Measurements from ENCODE around the gene MS4A13. TPM values are rescaled to one million over a fixed set of nuclear protein-coding genes. Genes with fewer than 3 reads are reported as not detected.
"Not testable (repeated sequence)": the region's sequence is repeated elsewhere in the genome, so short reads cannot be mapped to it uniquely, and the experiment has no call there.

MS4A13 gene
- total and polyA plus RNA-seq, 3 donors from 2014 or later = 0.55 to 7.0 TPM; not detected in 1

DNA sequence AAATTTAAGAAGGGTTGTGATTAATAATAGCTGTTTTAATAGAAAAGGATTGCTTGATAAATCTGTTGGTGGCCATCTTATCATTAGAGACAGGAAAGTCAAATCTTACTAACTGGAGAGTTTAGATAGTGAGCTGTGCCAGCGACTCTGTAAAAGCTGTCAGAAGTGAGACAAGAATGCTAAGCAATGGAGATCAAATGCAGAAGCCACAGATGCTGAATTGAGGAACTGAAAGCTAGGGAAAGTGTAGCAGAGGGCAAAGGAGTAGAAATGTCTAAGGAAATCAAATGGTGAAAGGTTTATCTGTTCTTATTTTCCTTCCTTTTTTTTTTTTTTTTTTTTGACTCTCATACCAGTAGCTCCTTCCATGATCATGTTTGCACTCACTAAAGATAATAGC lies 13.7 kb downstream of the MS4A13 start:
- 32 to 37% methylated on average over 1 of the region's 1 CpG for WGBS, 2 donors
- intact Hi-C loops (cut with DNase I; ENCODE audit: low total_unique reads) = no loop called here
- Histone ChIP-seq H3K27me3 (no peaks in the 10 kb centered on the region), H3K36me3 (ENCODE audit: low read depth, missing control alignments) (no peaks in the 10 kb centered on the region), H3K4me3 (no peak overlapping the region), H3K27ac (no peak overlapping the region), H3K9me3 (no peaks in the 10 kb centered on the region), H3K4me1 (no peaks in the 10 kb centered on the region)
- DNase-seq = no peak
- no peak for TF ChIP-seq POLR2A (IDR thresholded peaks at IDR 0.05)
- TF ChIP-seq, protein P1, sequence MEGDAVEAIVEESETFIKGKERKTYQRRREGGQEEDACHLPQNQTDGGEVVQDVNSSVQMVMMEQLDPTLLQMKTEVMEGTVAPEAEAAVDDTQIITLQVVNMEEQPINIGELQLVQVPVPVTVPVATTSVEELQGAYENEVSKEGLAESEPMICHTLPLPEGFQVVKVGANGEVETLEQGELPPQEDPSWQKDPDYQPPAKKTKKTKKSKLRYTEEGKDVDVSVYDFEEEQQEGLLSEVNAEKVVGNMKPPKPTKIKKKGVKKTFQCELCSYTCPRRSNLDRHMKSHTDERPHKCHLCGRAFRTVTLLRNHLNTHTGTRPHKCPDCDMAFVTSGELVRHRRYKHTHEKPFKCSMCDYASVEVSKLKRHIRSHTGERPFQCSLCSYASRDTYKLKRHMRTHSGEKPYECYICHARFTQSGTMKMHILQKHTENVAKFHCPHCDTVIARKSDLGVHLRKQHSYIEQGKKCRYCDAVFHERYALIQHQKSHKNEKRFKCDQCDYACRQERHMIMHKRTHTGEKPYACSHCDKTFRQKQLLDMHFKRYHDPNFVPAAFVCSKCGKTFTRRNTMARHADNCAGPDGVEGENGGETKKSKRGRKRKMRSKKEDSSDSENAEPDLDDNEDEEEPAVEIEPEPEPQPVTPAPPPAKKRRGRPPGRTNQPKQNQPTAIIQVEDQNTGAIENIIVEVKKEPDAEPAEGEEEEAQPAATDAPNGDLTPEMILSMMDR (IDR thresholded peaks at IDR 0.05) = no peak

DNA sequence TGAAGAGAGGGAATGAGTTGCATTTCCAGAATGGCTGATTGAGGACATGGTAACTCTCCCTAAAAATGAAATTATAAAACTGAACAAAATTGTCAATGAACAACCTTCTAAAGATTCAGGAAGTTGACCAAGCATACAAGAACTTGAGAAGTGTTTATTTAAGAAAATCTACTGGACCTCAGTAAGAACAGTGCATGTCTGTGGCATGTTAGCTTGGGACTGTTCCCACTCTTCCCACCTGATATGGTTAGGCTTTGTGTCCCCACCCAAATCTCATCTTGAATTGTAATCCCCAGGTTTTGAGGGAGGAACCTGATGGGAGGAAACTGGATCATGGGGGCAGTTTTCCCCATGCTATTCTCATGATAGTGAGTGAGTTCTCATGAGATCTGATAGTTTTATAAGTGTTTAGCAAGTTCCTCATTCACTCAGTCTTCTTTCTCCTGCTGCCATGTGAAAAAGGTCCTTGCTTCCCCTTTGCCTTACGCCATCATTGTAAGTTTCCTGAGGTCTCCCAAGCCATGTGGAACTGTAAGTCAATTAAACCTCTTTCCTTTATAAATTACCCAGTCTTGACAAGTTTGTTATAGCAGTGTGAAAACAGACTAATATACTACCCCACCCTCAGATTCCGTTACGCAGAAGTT lies 15.4 kb downstream of the MS4A13 start:
- WGBS, 2 donors = 88 to 93% methylated on average over 3 of the region's 3 CpGs
- H3K27ac ChIP-seq = no peak overlapping the region
- no peaks in the 10 kb centered on the region for H3K27me3 ChIP-seq
- H3K4me3 ChIP-seq = no peak overlapping the region
- DNase-seq = no peak
- no peaks in the 10 kb centered on the region for H3K4me1 ChIP-seq
- H3K36me3 ChIP-seq (ENCODE audit: low read depth, missing control alignments) = no peaks in the 10 kb centered on the region
- H3K9me3 ChIP-seq = no peaks in the 10 kb centered on the region
- TF ChIP-seq, protein P1 (IDR thresholded peaks at IDR 0.05) = no peak
- TF ChIP-seq POLR2A (IDR thresholded peaks at IDR 0.05) = no peak
- intact Hi-C loops (cut with DNase I; ENCODE audit: low total_unique reads) = no loop called here

DNA sequence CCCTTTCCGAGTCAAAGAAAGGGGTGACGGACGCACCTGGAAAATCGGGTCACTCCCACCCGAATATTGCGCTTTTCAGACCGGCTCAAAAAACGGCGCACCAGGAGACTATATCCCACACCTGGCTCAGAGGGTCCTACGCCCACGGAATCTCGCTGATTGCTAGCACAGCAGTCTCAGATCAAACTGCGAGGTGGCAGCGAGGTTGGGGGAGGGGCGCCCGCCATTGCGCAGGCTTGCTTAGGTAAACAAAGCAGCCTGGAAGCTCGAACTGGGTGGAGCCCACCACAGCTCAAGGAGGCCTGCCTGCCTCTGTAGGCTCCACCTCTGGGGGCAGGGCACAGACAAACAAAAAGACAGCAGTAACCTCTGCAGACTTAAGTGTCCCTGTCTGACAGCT lies 17.2 kb downstream of the MS4A13 start:
- intact Hi-C loops (cut with DNase I; ENCODE audit: low total_unique reads); H3K4me1 ChIP-seq; H3K9me3 ChIP-seq; DNase-seq; H3K4me3 ChIP-seq; H3K36me3 ChIP-seq (ENCODE audit: low read depth, missing control alignments); H3K27ac ChIP-seq; H3K27me3 ChIP-seq: not testable (repeated sequence)
- WGBS, 2 donors = 84 to 89% methylated on average over 16 to 18 of the region's 18 CpGs

DNA sequence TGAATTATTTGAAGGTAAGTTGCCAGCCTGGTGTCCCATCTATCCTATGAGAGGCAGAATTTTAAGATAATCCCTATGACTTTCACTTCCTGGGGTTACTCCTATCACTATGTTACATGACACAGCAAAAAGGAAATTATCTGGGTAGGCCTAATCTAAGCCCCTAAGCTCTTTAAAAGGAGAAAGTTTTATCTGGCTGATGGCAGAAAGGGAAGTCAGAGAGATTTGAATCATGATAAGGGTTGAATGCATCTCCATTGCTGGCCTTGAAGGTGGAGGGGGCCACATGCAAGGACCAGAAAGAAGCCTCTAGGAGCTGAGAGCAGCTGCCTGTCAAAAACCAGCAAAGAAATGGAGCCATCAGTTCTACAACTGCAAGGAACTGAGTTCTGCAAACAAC lies 23.4 kb downstream of the MS4A13 start:
- H3K4me3 ChIP-seq; H3K9me3 ChIP-seq; H3K27ac ChIP-seq; H3K4me1 ChIP-seq; intact Hi-C loops (cut with DNase I; ENCODE audit: low total_unique reads); H3K27me3 ChIP-seq; H3K36me3 ChIP-seq (ENCODE audit: low read depth, missing control alignments); DNase-seq: not testable (repeated sequence)

DNA sequence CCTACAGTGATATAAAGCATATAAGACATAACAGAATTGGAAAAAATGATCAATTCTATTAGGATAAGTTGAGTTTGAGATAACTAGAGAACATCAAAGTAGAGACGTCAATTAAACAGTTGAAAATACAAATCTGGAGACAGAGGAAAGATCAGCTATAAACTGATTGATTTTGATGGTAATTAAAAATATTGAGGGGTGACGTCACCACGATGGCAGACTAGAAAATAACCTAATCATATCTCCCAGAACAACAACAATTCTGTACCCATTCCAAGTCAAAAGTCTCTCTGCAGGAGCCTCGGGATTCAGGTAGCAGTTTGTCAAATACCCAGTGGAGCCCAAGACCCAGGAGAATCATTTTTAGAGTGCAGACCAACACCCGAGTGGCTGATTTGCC lies 28.9 kb downstream of the MS4A13 start:
- H3K27me3 ChIP-seq = no peaks in the 10 kb centered on the region
- intact Hi-C loops (cut with DNase I; ENCODE audit: low total_unique reads) = no loop called here

More for the DNA sequence above, 28.9 kb downstream of the MS4A13 start:
- Histone ChIP-seq H3K27ac (no peak overlapping the region), H3K4me1 (no peaks in the 10 kb centered on the region), H3K4me3 (no peak overlapping the region), H3K9me3 (no peaks in the 10 kb centered on the region), H3K36me3 (ENCODE audit: low read depth, missing control alignments) (no peaks in the 10 kb centered on the region)
- no peak for DNase-seq
- TF ChIP-seq POLR2A (IDR thresholded peaks at IDR 0.05) = no peak
- TF ChIP-seq, protein P1 (IDR thresholded peaks at IDR 0.05) = no peak
- WGBS, 2 donors = 72 to 82% methylated on average over 5 of the region's 5 CpGs

Data from testis (tissue), 3 donors.